SH-SY5Y (cell line): ENCODE results near the gene PTPRG.

Experiments used
- GATA2 ChIP-seq: IDR thresholded peaks from 2 replicates; pipeline ENCODE4 v1.6.1; 2011; ENCODE audit warnings: mild to moderate bottlenecking, low read depth, low read length
- GATA3 ChIP-seq: IDR thresholded peaks from 2 replicates; pipeline ENCODE4 v1.6.1; 2011; ENCODE audit warnings: low read depth, mild to moderate bottlenecking, low read length, moderate library complexity

- no peak for TF ChIP-seq GATA2
- no peak for TF ChIP-seq GATA3
Observed at GRCh38 chr3:62210011-62210410, 648.6 kb downstream of the PTPRG start.
